T-helper 1 cell treated with Interleukin-12 subunit alpha and Interleukin-12 subunit beta and Interleukin-4 antibody, amounts not matched to agents 30 μg/mL and 1 μg/mL, for 36 hours (primary cell): ENCODE results near the gene KLHL13.

Experiments used
- H3K27ac Mint-ChIP-seq: one replicate; pipeline ENCODE4 v1.8.0; 2021; ENCODE audit warnings: mild to moderate bottlenecking, mixed read lengths
- H3K27me3 Mint-ChIP-seq: one replicate; pipeline ENCODE4 v1.8.0; 2021; ENCODE audit warnings: low read depth, mixed read lengths
- H3K36me3 Mint-ChIP-seq: one replicate; pipeline ENCODE4 v1.8.0; 2021; ENCODE audit warnings: low read depth, mixed read lengths
- H3K4me1 Mint-ChIP-seq: one replicate; pipeline ENCODE4 v1.8.0; 2021; ENCODE audit warnings: low read depth, mixed read lengths
- H3K4me3 Mint-ChIP-seq: one replicate; pipeline ENCODE4 v1.8.0; 2021; ENCODE audit warnings: mild to moderate bottlenecking, moderate library complexity, mixed read lengths
- H3K9me3 Mint-ChIP-seq: one replicate; pipeline ENCODE4 v1.8.0; 2021; ENCODE audit warnings: mixed read lengths

KLHL13 gene

GRCh38 chrX:117919755-117920154, 196.9 kb downstream of the KLHL13 start:
- H3K4me1 Mint-ChIP-seq = no peaks in the 10 kb centered on the region
- no peaks in the 10 kb centered on the region for H3K9me3 Mint-ChIP-seq
- no peaks in the 10 kb centered on the region for H3K36me3 Mint-ChIP-seq
- no peak overlapping the region for H3K27ac Mint-ChIP-seq
- no peak overlapping the region for H3K4me3 Mint-ChIP-seq
- no peaks in the 10 kb centered on the region for H3K27me3 Mint-ChIP-seq

GRCh38 chrX:117910216-117910615, 206.4 kb downstream of the KLHL13 start:
- Mint-ChIP-seq H3K36me3 (no peaks in the 10 kb centered on the region), H3K4me1 (no peaks in the 10 kb centered on the region), H3K27me3 (no peaks in the 10 kb centered on the region), H3K27ac (no peak overlapping the region), H3K4me3 (no peak overlapping the region), H3K9me3 (no peaks in the 10 kb centered on the region)

- Mint-ChIP-seq H3K4me1 (no peaks in the 10 kb centered on the region), H3K27ac (no peak overlapping the region)
Measured at GRCh38 chrX:117898226-117898625, 218.4 kb downstream of the KLHL13 start.

GRCh38 chrX:117895418-117895817, 221.2 kb downstream of the KLHL13 start:
- H3K27me3 Mint-ChIP-seq = no peaks in the 10 kb centered on the region
- no peaks in the 10 kb centered on the region for H3K9me3 Mint-ChIP-seq
- no peak overlapping the region for H3K4me3 Mint-ChIP-seq
- H3K4me1 Mint-ChIP-seq = no peaks in the 10 kb centered on the region
- H3K27ac Mint-ChIP-seq = no peak overlapping the region
- H3K36me3 Mint-ChIP-seq = no peaks in the 10 kb centered on the region

More at GRCh38 chrX:117898226-117898625, 218.4 kb downstream of the KLHL13 start:
- Mint-ChIP-seq H3K27me3 (no peaks in the 10 kb centered on the region), H3K4me3 (no peak overlapping the region), H3K36me3 (no peaks in the 10 kb centered on the region), H3K9me3 (no peaks in the 10 kb centered on the region)

GRCh38 chrX:117892469-117892868, 224.1 kb downstream of the KLHL13 start:
- Mint-ChIP-seq H3K4me1 (no peaks in the 10 kb centered on the region), H3K9me3 (no peaks in the 10 kb centered on the region), H3K4me3 (no peak overlapping the region), H3K36me3 (no peaks in the 10 kb centered on the region), H3K27me3 (no peaks in the 10 kb centered on the region), H3K27ac (no peak overlapping the region)

GRCh38 chrX:117871796-117872195, 244.8 kb downstream of the KLHL13 start:
- Mint-ChIP-seq H3K4me1 (no peaks in the 10 kb centered on the region), H3K36me3 (no peaks in the 10 kb centered on the region), H3K4me3 (no peak overlapping the region), H3K9me3 (peaks cover 17% of the 10 kb centered on the region), H3K27ac (no peak overlapping the region), H3K27me3 (no peaks in the 10 kb centered on the region)

- H3K9me3 Mint-ChIP-seq = no peaks in the 10 kb centered on the region
- no peak overlapping the region for H3K27ac Mint-ChIP-seq
- no peak overlapping the region for H3K4me3 Mint-ChIP-seq
- H3K27me3 Mint-ChIP-seq = no peaks in the 10 kb centered on the region
- H3K4me1 Mint-ChIP-seq = no peaks in the 10 kb centered on the region
- no peaks in the 10 kb centered on the region for H3K36me3 Mint-ChIP-seq
Measured at GRCh38 chrX:117860517-117860916, 256.1 kb downstream of the KLHL13 start.

GRCh38 chrX:117854806-117855205, 261.8 kb downstream of the KLHL13 start:
- Mint-ChIP-seq H3K36me3 (no peaks in the 10 kb centered on the region), H3K4me3 (no peak overlapping the region)

GRCh38 chrX:117851025-117851424, 265.6 kb downstream of the KLHL13 start:
- Mint-ChIP-seq H3K9me3 (no peaks in the 10 kb centered on the region), H3K27me3 (no peaks in the 10 kb centered on the region), H3K36me3 (no peaks in the 10 kb centered on the region), H3K27ac (no peak overlapping the region), H3K4me3 (no peak overlapping the region), H3K4me1 (no peaks in the 10 kb centered on the region)

More at GRCh38 chrX:117854806-117855205, 261.8 kb downstream of the KLHL13 start:
- Mint-ChIP-seq H3K4me1 (no peaks in the 10 kb centered on the region), H3K27ac (no peak overlapping the region), H3K9me3 (no peaks in the 10 kb centered on the region), H3K27me3 (no peaks in the 10 kb centered on the region)
